Hematopoietic multipotent progenitor cell treated with erythropoietin and hydrocortisone succinate and interleukin-3 and kit ligand, for 4 days (in vitro differentiated cells): ENCODE data around the gene MDM2.
A peak's percentile ranks its signal among the peaks of the same experiment; 100 is the strongest.
"Not testable (repeated sequence)": the region's sequence is repeated elsewhere in the genome, so short reads cannot be mapped to it uniquely, and the experiment has no call there.

Experiments used
- DNase-seq: peaks from one replicate; pipeline ENCODE4 v3.0.0-alpha.2; 2015

MDM2 gene

DNA sequence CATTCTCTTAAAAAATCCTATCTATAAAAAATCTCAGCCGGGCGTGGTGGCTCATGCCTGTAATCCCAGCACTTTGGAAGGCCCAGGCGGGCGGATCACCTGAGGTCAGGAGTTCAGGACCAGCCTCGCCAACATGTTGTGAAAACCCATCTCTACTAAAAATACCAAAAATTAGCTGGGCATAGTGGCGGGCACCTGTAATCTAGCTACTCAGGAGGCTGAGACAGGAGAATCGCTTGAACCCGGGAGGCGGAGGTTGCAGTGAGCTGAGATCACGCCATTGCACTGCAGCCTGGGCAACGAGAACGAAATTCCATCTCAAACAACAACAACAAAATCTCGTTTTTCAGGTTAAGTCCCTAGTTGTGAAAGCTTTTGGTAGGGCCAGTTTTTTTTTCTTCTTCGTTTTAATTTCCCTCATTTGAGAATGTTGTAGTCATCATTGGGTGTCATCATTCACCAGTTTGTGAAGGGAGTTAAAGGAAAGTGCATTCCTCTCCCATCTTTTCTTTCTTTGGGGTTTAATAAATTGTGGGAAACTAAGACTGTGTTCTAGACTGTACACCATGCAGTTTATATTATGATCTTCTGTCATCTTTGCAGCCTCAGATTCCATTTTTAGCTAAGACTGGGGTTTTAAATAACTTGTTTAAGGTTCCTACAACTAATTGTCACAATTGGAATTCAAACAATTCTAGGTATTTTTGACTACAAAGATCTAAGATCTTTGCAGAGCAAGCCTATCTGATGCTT lies 23.9 kb downstream of the MDM2 start:
- no peak for DNase-seq

DNA sequence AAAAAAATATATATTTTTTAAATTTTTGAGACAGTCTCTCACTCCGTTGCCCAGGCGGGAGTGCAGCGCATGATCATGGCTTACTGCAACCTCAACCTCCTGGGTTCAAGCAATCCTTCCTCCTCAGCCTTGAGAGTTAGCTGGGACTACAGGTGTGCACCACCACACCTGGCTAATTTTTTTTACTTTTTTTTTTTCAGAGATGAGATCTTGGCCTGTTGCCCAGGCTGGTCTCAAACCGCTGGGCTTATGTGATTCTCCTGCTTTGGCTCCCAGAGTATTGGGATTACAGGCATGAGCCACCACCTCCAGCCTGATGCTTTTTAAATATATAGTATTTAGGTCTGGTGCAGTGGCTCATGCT lies 24.5 kb downstream of the MDM2 start:
- no peak for DNase-seq

DNA sequence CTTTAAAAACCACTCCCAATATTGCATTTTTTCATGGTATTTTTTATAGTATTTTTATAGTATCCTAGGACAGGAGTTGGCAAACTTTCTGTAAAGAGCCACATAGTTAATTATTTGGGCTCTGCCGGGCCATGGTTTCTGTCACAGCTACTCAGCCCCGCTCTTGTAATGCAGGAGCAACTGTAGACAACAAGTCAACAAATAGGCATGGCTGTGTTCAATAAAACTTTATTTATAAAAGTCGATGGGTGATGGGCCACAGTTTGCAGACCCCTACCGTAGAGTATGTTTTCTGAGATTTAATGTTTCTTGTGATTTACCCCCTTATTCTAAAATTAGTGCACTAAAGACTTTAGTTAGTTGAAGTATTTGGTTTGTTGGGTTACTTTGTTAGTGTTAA lies 25.5 kb downstream of the MDM2 start:
- no peak for DNase-seq

DNA sequence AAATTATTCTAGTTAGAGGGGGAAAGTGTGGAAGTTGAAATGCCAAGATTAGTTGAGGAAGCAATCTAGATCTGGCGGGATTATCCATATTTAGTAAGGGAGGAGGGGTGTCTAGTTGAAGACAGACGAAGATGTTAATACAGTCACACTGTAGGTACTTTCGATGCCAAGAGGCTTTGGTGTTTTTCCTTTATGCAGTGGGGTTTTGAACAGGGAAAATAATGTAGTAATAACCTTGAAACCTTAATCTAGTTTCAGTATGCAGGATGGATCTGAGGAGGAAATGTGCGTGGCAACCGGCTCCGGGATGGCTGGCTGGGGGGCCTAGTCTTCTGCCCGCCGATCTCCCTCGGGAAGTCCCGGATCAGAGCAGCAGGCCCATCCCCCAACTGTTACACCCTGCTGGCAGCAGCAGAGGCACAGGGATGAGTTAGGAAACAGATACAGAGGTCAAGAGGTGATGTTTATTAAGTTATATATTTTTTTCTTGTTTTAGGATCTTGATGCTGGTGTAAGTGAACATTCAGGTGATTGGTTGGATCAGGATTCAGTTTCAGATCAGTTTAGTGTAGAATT lies 27.4 kb downstream of the MDM2 start:
- DNase-seq = no peak

DNA sequence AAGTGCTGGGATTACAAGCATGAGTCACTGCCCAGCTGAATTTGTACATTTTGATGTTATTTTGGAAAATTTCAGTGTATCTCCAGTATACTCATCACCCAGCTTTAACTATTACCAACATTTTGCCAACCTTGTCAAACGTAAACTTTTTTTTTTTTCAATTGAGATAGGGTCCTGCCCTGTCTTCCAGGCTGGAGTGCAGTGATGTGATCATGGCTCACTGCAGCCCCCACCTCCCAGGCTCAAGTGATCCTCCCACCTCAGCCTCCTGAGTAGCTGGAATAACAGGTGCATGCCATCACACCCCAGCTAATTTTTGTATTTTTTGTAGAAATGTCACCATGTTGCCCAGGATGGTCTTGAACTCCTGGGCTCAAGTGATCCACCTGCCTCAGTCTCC lies 29.2 kb downstream of the MDM2 start:
- no peak for DNase-seq

DNA sequence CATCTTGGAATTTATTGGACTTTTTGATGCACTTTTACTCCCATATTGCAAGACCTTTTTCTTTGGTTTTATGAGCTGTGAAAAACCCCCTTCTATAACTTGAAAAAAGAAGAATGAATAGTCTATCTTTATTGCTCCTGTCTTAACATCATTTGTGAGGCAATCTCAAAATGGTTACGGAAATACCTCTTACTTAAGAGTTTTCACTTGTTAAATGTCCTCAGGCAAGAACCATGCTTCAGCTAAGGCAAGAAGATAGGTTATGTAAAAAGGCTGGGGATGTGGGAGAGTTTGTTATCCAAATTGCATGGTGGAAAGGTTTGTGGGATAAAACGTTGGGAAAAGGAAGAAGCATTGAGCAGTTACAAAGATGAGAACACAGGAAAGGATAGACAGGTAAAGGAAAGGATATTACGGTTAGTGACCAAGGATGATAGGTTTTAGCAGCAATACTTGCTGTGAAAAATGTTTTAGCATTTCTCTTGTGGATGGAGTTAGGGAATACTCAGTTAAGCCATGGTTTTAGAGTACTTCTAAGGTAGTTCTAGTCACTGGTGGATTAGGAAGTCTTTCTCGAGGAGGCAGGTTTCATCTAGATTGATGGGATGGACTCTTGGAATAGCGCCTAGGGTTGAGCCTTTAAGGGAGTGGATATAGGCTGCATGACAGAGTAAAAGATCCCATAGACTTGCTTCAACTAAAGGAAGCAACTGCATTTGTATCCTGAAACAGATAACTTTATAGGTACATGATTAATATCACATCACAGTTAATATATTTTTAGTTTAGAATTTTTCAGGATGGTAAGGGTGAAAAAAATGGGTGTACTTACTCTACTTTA lies 30.3 kb downstream of the MDM2 start:
- DNase-seq = no peak

DNA sequence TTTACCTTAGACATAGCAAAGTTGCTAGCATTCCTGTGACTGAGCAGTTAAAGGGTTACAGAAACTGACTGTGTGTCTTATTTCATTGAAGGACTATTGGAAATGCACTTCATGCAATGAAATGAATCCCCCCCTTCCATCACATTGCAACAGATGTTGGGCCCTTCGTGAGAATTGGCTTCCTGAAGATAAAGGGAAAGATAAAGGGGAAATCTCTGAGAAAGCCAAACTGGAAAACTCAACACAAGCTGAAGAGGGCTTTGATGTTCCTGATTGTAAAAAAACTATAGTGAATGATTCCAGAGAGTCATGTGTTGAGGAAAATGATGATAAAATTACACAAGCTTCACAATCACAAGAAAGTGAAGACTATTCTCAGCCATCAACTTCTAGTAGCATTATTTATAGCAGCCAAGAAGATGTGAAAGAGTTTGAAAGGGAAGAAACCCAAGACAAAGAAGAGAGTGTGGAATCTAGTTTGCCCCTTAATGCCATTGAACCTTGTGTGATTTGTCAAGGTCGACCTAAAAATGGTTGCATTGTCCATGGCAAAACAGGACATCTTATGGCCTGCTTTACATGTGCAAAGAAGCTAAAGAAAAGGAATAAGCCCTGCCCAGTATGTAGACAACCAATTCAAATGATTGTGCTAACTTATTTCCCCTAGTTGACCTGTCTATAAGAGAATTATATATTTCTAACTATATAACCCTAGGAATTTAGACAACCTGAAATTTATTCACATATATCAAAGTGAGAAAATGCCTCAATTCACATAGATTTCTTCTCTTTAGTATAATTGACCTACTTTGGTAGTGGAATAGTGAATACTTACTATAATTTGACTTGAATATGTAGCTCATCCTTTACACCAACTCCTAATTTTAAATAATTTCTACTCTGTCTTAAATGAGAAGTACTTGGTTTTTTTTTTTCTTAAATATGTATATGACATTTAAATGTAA lies 31.5 kb downstream of the MDM2 start:
- no peak for DNase-seq

DNA sequence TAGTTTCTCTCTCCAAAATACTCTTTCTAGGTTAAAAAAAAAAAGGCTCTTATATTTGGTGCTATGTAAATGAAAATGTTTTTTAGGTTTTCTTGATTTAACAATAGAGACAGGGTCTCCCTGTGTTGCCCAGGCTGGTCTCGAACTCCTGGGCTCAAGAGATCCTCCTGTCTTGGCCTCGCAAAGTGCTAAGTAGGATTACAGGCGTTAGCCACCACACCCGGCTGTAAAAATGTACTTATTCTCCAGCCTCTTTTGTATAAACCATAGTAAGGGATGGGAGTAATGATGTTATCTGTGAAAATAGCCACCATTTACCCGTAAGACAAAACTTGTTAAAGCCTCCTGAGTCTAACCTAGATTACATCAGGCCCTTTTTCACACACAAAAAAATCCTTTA lies 33.2 kb downstream of the MDM2 start:
- not testable (repeated sequence) for DNase-seq

DNA sequence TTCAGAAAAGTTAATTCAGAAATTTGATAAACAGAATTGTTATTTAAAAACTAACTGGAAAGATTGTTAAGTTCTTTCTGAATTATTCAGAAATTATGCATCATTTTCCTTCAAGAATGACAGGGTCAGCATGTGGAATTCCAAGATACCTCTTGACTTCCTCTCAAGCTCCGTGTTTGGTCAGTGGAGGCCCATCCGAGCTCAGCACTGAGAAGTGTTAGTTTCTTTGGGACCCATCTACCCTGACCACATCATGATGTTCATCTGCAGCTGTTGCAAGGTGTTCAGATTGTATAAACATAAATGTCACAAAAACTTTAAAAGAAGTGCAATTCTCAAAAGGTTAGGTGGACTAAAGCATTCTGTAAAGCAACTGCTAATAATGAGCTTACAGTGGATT lies 33.7 kb downstream of the MDM2 start:
- no peak for DNase-seq

DNA sequence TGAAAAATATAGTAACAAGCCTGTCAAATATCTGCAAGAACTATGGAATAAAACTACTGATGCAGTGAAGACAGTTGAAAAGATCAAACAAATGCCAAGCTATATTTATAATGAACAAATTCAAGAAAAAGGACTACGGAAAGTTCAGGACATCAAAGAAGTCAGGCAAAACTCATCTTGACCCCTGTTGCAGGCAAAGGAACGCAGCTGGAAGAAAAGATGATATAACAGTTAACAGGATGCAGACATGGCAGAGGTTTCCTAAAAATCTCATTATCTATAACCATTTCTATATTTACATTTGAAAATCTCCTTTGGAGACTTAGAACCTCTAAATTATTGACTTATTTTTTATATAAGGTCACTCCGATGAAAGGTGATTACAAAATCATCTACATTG lies 34.1 kb downstream of the MDM2 start:
- DNase-seq = no peak

DNA sequence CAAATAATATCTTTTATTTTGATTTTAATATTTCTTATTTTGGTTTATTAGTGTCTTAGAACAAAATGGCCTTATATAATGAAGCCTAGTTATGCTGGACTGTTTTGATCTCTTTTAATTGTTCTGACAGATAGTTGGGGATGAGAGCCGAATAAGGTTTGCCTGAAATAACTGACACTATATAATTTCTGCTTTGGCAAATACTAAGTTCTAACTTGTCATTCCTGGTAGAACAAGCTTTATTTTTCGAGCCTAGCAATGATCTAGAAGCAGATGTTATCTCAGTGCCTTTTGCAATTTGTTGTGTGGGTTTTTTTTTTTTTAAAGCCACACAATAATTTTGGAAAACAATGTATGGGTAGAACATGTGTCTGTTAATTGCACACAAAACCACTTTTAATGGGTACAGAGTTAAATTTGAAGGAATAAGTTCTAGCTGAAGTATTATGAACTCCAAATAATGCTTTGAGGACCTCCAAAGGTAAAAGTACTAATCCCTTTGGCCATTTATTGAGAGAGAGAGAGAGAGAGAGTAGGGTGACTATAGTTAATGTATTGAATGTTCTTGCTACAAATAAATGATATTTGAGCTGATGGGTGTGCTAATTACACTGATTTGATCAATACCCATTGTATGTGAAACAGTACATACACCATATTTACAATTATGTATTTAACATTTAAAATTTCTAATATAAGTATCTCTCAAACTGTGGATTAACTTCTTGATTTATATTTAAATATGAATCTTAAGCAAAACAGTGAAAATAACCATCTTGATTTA lies 35.0 kb downstream of the MDM2 start:
- no peak for DNase-seq

DNA sequence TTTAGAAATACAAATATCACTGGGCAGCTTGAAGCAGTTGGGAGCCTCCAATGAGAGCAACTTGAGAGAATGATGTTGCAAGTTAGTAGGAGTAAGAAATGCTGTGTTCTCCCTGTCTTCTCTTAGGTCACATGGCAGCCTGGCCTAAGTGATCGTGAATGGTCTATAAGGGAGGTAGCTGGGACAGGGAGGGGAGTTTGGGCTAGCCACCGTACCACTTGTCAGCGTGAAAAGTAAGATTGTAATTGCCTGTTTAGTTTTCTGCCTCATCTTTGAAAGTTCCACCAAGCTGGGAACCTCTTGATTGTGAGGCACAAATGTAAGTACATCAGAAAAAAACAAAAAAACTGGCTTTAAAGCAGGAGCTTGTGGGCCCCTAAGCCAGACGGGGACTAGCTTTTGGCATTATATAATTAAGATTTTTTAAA lies 36.4 kb downstream of the MDM2 start:
- DNase-seq = no peak

DNA sequence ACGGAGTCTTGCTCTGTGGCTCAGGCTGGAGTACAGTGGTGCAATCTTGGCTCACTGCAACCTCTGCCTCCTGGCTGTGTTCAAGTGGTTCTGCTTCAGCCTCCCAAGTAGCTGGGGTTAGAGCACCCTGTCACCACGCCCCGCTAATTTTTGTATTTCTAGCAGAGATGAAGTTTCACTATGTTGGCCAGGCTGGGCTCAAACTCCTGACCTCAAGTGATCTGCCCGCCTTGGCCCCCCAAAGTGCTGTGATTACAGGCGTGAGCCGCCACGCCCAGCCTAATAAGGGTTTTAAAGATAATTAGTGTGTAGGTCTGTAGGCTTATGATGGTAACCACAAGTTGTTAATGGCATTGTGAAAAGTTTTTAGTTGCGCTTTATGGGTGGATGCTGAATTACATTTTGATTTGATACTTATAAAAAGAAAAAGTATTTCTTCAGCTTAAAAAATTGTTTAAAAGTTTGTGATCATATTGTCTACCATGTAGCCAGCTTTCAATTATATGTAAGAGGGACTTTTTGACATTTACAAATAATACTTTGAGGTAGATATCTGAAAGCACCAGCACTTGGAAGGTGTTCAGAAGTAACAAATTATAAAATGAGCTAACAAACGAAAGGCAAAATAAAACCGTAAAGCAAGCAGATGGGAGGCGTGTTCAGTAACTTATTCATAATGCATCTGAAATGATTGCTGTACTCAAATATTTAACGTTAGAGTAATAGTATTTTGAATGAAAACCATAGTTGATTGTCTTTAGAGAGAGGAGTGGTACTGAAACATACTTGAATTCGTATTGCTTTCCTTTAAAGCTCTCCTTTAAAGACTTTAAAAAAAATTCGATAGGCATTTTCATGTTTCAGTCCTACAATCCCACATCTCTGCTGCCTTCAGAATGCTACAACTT lies 37.1 kb downstream of the MDM2 start:
- DNase-seq = peak; percentile 44

DNA sequence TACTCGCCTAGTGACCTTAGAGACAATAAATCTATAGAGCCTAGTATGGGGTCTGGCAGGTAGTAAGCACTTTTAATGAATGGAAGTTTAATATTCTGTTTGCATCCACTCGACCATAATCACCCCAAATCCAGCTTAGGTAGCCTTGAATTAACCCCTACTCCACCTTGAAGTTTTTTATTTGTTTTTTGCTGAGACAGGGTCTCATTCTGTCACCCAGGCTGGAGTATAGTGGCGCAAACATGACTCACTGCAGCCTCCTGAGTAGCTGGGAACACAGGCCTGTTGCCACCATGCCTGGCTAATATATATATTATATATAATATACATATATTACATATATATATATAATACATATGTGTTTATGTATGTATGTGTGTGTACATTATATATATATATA lies 38.8 kb downstream of the MDM2 start:
- DNase-seq = no peak

DNA sequence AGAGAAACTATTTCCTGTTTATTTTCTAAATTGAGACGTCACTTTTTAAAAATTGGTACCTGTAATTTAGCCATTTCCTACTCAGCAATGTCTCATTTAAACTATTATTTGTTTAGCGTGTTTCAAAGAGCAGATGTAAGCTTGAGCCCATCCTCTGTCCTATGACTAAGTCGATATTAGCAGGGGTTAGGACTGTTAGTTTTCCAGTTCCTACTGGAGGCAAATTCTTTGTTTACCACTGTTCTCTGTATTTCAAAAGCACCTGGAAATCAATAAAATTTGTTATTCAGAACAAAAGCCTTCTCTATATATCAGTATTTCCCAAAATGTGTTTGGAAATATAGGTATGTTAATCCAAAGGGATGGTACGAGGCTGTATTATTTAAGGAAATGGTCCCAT lies 42.4 kb downstream of the MDM2 start:
- DNase-seq = no peak

DNA sequence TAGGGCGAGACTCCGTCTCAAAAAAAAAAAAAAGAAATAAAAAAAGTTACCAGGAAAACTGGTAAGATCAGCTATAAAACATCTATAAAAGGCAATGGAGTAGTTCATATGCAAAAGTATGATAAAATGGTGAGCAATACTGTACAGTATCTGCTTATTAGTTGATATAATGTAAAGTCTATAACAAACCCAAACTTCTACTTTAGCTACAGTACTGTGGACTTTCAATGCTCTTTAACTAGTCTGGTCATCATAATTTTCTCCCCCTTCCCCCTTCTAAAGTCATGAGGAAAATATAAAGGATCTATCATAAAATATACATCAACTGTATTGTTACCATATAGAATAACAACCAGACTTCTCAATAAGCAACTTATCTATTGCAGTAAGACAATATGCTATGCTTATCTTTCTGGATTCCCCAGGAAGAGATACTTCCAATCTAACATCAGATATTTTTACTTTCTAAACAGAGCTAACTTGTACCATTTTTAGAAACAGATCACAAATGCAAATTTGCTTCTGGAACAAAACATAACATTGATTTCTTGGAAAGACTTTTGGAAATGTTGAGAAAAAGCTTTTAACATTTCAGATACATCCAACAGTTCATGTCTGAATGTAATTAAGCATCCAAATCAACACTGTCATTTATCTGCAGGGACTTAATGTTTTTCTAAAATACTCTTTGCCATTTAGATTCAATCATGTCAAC lies 43.8 kb downstream of the MDM2 start:
- no peak for DNase-seq

DNA sequence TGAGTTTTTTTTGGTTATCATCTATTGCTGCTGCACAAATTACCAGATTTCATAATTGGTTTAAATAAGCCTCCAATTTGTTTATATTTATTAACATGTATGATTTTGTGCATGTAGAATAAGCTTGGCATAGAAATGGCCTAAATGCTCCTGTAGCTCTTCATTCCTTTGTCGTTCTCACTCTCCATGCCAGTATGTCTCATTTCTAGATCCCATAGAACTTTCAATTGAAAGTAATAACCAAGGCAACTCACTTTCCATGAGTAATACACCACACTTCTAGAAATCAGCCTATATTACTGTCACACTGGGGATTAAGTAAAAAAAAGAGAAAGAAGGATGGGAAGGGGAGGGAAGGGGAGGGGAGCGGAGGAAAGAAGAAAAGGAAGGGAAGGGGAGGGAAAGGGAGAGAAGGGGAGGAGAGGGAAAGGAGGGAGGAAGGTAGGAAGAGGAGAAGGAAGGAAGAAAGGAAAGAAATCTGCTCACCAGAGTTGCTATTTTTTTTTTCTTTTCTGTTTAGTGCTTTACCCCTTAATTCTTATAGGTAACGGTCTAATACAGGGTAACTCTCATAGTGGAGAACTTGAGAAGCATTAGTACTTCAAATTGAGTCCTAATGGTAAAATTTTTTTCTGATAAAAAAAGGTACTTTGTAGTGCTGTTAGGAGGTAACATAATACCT lies 45.6 kb downstream of the MDM2 start:
- no peak for DNase-seq

DNA sequence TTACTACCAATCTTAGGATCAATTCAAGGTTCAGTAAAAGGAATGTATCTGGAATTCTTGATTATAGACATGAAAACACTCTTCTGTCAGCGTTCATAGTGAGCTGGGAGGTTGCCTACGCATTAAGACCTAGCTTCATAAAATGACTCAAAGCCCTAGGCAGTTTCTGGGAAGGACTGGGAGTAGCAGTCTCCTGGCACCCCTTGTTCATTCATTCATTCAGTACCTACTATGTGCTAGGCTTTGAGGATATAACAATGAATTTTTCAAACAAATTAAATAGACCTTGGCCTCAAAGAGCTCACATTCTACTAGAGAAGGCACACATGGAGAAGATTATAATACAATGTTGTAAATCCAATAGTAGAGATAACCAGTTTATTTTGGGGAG lies 46.1 kb downstream of the MDM2 start:
- DNase-seq = no peak

DNA sequence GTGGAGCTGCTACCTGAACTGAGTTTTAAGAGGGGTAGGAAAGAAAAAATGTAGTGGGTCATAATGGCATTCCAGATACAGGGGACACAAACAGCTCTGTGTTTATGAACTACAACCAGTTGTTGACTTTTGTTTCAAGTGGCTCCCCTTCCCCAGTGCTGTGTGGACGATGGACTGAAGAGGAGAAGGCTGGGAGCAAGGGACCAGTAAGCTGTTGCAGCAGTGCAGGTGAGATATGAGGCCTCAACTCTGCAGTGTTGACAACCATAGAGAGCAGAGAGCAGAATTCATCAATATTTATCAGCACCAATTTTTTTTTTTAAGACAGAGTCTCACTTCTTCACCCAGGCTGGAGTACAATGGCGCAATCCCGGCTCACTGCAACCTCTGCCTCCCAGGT lies 46.6 kb downstream of the MDM2 start:
- DNase-seq = no peak

DNA sequence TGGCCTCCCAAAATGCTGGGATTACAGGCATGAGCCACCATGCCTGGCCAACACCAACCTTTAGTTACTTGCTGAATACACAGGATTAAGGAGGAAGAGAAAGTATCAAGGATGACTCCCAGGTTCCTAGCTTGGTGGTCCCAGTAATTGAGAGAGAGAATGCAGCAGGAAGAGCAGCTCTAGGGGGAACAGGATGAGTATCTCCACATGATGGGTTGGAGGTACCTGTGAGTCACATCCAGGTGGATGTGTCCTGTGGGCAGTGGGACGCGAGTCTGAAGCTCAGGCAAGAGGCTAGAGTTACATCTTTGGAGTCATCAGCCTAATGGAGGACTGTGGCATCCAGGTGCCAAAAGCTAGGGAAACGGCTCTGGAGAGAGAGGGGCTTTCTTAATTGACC lies 47.1 kb downstream of the MDM2 start:
- DNase-seq = no peak
